CD14-positive monocyte (primary cell): ENCODE data around the gene PDE8B. TPM values are rescaled to one million over a fixed set of nuclear protein-coding genes. Genes with fewer than 3 reads are reported as not detected.

Experiments used
- DNase-seq, 3 donors: peaks; one replicate each; pipeline ENCODE4 v3.0.0-alpha.2; 2011 to 2022
- H2AFZ ChIP-seq: 2 replicates; pipeline ENCODE4 v1.6.0; 2012; ENCODE audit warnings: mild to moderate bottlenecking, low read depth, low read length, inconsistent platforms; ENCODE audit not compliant: insufficient read depth, poor library complexity, severe bottlenecking
- H3K27ac ChIP-seq, 2 donors: 1 replicate in 1 of 2; 2 replicates in 1 of 2; pipeline ENCODE4 v1.5.1; 2012 to 2013; ENCODE audit warnings: low read length in 2 of 2, control low read depth in 1 of 2, inconsistent platforms in 1 of 2, low read depth in 1 of 2, mild to moderate bottlenecking in 1 of 2
- H3K27me3 ChIP-seq, 2 donors: one replicate each; pipeline versions ENCODE4 v1.6.0 to v1.6.1; 2011 to 2013; ENCODE audit warnings: low read length in 2 of 2; ENCODE audit not compliant: control insufficient read depth in 2 of 2, insufficient read depth in 2 of 2
- H3K36me3 ChIP-seq, 2 donors: replicated peaks in 1 of 2; 1 replicate in 1 of 2; 2 replicates in 1 of 2; pipeline versions ENCODE4 v1.5.1 to v1.6.1; 2012 to 2013; ENCODE audit warnings: low read length in 2 of 2, control low read depth in 1 of 2, inconsistent platforms in 1 of 2, mild to moderate bottlenecking in 1 of 2; ENCODE audit not compliant: insufficient read depth in 2 of 2, control insufficient read depth in 1 of 2
- H3K4me1 ChIP-seq, 2 donors: 1 replicate in 1 of 2; 2 replicates in 1 of 2; pipeline versions ENCODE4 v1.5.1 to v1.6.1; 2012 to 2013; ENCODE audit warnings: low read length in 2 of 2, control low read depth in 1 of 2, inconsistent platforms in 1 of 2, mild to moderate bottlenecking in 1 of 2, moderate library complexity in 1 of 2; ENCODE audit not compliant: insufficient read depth in 2 of 2, control insufficient read depth in 1 of 2
- H3K4me2 ChIP-seq: replicated peaks from 2 replicates; pipeline ENCODE3; 2012; ENCODE audit warnings: low read length, moderate library complexity, mild to moderate bottlenecking; ENCODE audit not compliant: poor library complexity, severe bottlenecking; ENCODE audit errors: extremely low read depth
- H3K4me3 ChIP-seq, 3 experiments: fragments of 200-600 bp in 1 of 3; sonication (generic) in 1 of 3; replicated peaks in 1 of 3; 1 replicate in 2 of 3; 2 replicates in 1 of 3; pipeline ENCODE4 v1.5.1; 2011 to 2013; ENCODE audit warnings: low read length in 3 of 3, mild to moderate bottlenecking in 3 of 3, control low read depth in 2 of 3, low read depth in 2 of 3, inconsistent platforms in 1 of 3, moderate library complexity in 1 of 3
- H3K79me2 ChIP-seq: 2 replicates; pipeline ENCODE4 v1.6.0; 2012; ENCODE audit warnings: mild to moderate bottlenecking, control low read depth, inconsistent platforms, low read length, moderate library complexity; ENCODE audit not compliant: insufficient read depth
- H3K9ac ChIP-seq: 2 replicates; pipeline ENCODE4 v1.6.0; 2017; ENCODE audit warnings: low read length, mild to moderate bottlenecking; ENCODE audit not compliant: insufficient read depth, poor library complexity, severe bottlenecking
- H3K9me3 ChIP-seq, 2 donors: replicated peaks in 1 of 2; 1 replicate in 1 of 2; 2 replicates in 1 of 2; pipeline versions ENCODE4 v1.5.1 to v1.6.1; 2012 to 2013; ENCODE audit warnings: low read length in 2 of 2, control low read depth in 1 of 2; ENCODE audit not compliant: control insufficient read depth in 1 of 2, insufficient read depth in 1 of 2
- H4K20me1 ChIP-seq: 2 replicates; pipeline ENCODE4 v1.6.0; 2012; ENCODE audit warnings: mild to moderate bottlenecking, low read length, control low read depth, moderate library complexity; ENCODE audit not compliant: insufficient read depth
- H3K27ac Mint-ChIP-seq, 7 donors: one replicate each; pipeline ENCODE4 v1.8.0; 2020; ENCODE audit warnings: mild to moderate bottlenecking in 7 of 7, mixed read lengths in 7 of 7, moderate library complexity in 6 of 7, inconsistent platforms in 2 of 7
- H3K27me3 Mint-ChIP-seq, 3 donors: one replicate each; pipeline ENCODE4 v1.8.0; 2021 to 2022; ENCODE audit warnings: low read depth in 3 of 3, mild to moderate bottlenecking in 3 of 3, mixed read lengths in 3 of 3, moderate library complexity in 3 of 3, inconsistent platforms in 1 of 3
- H3K36me3 Mint-ChIP-seq, 2 donors: one replicate each; pipeline ENCODE4 v1.8.0; 2020; ENCODE audit warnings: mixed read lengths in 2 of 2, inconsistent platforms in 1 of 2, mild to moderate bottlenecking in 1 of 2
- H3K4me1 Mint-ChIP-seq: one replicate; pipeline ENCODE4 v1.8.0; 2020; ENCODE audit warnings: mild to moderate bottlenecking, mixed read lengths
- H3K4me3 Mint-ChIP-seq, 2 donors: one replicate each; pipeline ENCODE4 v1.8.0; 2020; ENCODE audit warnings: mild to moderate bottlenecking in 2 of 2, mixed read lengths in 2 of 2, moderate library complexity in 1 of 2
- H3K9me3 Mint-ChIP-seq, 7 donors: one replicate each; pipeline ENCODE4 v1.8.0; 2020 to 2022; ENCODE audit warnings: mixed read lengths in 7 of 7, mild to moderate bottlenecking in 6 of 7, moderate library complexity in 6 of 7, inconsistent platforms in 2 of 7
- WGBS: methylation state at CpG from one replicate; pipeline ENCODE4 v1.1.5; 2013; ENCODE audit warnings: missing lambda C conversion rate; ENCODE audit not compliant: insufficient coverage; 5-methylcytosine and 5-hydroxymethylcytosine counted together
- intact Hi-C, 2 donors: fragments of 100-400 bp; cut with micrococcal nuclease; formaldehyde crosslinking; loops; one replicate each; pipeline versions ENCODE4 v1.15.0 to v1.15.1; 2023
- polyA plus RNA-seq, 3 donors: library from polyadenylated mRNA; depleted of rRNA in 1 of 3; unstranded in 2 of 3; stranded (reverse) in 1 of 3; fragments of 300-500 nt in 2 of 3; fragments of >200 nt in 1 of 3; fragmentation: Illumina TruSeq in 2 of 3; gene quantifications; 1 replicate in 2 of 3; 2 replicates in 1 of 3; pipeline ENCODE4 v1.2.3, GENCODE V29; 2012 to 2021
- TF ChIP-seq, protein P1 (sequence below): fragments of 200-600 bp; IDR thresholded peaks from one replicate; pipeline ENCODE4 v1.8.0; 2022; ENCODE audit warnings: antibody characterized with exemption, mild to moderate bottlenecking

PDE8B gene
- polyA plus RNA-seq, 3 donors, result 0.11 to 0.61 (median 0.29) TPM

DNA sequence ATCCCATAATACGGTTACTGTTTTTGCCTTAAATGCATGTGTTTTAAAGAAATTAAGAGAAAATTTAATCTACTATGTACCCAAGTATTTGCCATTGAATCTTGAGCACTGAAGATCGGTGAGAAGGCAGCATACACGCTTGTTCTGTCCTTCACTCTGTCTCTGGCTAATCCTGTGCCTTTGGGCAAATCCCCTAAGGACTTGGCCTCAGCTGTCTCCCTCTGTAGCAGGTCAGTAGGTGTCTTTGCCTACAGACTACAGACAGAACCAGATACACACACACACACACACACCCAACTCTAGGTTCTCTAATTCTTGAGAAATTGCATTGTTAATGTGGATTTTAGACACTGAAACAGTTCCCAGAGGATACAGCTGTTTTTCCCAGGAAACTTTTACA lies 164.2 kb downstream of the PDE8B start:
- H3K9me3 ChIP-seq, result no peaks in the 10 kb centered on the region
- H3K36me3 ChIP-seq, result no peaks in the 10 kb centered on the region
- H3K4me3 ChIP-seq, result no peak overlapping the region
- H3K27me3 ChIP-seq, result no peaks in the 10 kb centered on the region
- TF ChIP-seq, protein P1, sequence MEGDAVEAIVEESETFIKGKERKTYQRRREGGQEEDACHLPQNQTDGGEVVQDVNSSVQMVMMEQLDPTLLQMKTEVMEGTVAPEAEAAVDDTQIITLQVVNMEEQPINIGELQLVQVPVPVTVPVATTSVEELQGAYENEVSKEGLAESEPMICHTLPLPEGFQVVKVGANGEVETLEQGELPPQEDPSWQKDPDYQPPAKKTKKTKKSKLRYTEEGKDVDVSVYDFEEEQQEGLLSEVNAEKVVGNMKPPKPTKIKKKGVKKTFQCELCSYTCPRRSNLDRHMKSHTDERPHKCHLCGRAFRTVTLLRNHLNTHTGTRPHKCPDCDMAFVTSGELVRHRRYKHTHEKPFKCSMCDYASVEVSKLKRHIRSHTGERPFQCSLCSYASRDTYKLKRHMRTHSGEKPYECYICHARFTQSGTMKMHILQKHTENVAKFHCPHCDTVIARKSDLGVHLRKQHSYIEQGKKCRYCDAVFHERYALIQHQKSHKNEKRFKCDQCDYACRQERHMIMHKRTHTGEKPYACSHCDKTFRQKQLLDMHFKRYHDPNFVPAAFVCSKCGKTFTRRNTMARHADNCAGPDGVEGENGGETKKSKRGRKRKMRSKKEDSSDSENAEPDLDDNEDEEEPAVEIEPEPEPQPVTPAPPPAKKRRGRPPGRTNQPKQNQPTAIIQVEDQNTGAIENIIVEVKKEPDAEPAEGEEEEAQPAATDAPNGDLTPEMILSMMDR, result no peak
- peaks cover 4% of the 10 kb centered on the region for H3K4me1 Mint-ChIP-seq
- H3K27ac Mint-ChIP-seq, result no peak overlapping the region
- WGBS, result 100% methylated on average over 1 of the region's 3 CpGs
- no peak overlapping the region for H3K9ac ChIP-seq
- H3K27ac ChIP-seq, result no peak overlapping the region
- no peaks in the 10 kb centered on the region for H3K36me3 Mint-ChIP-seq
- no peak overlapping the region for H3K4me3 Mint-ChIP-seq
- intact Hi-C loops, result no loop called here
- H4K20me1 ChIP-seq, result no peaks in the 10 kb centered on the region
- peaks cover 0 to 3% (median 2%) of the 10 kb centered on the region in 3 donors for H3K27me3 Mint-ChIP-seq
- no peak for DNase-seq
- no peak overlapping the region for H2AFZ ChIP-seq
- peaks cover 0 to 9% (median 0%) of the 10 kb centered on the region in 7 donors for H3K9me3 Mint-ChIP-seq
- no peak overlapping the region for H3K4me2 ChIP-seq
- H3K79me2 ChIP-seq, result no peaks in the 10 kb centered on the region
- H3K4me1 ChIP-seq, result peaks cover 0 to 12% of the 10 kb centered on the region in 2 donors

DNA sequence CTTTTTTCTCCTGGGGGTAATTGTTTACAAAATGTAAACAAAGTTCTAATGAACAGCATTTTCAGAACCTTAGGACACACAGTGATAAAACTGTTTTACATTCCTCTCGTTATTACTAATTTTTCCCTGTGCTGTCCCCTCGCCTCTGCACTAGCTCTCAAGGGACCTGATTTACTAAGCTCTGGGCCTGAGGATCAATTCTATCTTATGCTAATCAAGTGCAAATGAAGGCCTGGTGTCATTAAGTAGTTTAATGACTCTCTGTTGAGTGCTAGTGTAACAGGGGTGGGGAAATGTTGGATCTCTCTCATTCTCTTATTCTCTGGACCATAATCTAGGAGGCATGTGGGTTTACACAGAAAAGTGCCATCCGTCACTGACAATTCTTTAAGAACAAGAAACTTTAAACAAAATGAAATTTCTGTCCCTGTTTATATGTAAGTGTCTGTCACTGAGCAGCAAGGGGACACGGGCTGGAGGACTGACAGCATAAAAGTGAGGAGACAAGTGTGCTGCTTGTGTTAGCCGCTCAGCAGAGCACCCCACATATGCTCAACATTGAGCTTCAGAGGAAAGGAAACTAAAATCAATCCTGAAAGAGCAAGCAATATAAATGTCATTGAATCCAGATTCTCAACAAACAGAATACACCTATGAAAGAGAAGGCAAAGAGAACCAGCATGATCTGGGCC lies 166.3 kb downstream of the PDE8B start:
- Mint-ChIP-seq H3K4me1 (peaks cover 5% of the 10 kb centered on the region), H3K4me3 (no peak overlapping the region), H3K36me3 (no peaks in the 10 kb centered on the region), H3K27ac (no peak overlapping the region), H3K9me3 (peaks cover 0 to 9% (median 0%) of the 10 kb centered on the region in 7 donors), H3K27me3 (peaks cover 0 to 3% (median 2%) of the 10 kb centered on the region in 3 donors)
- Histone ChIP-seq H3K4me3 (no peak overlapping the region), H3K4me1 (peaks cover 0 to 18% of the 10 kb centered on the region in 2 donors), H2AFZ (no peak overlapping the region), H3K27ac (no peak overlapping the region), H3K36me3 (no peaks in the 10 kb centered on the region), H3K9ac (no peak overlapping the region), H3K9me3 (no peaks in the 10 kb centered on the region), H4K20me1 (no peaks in the 10 kb centered on the region), H3K4me2 (no peak overlapping the region), H3K27me3 (no peaks in the 10 kb centered on the region), H3K79me2 (no peaks in the 10 kb centered on the region)
- intact Hi-C loops, result no loop called here
- DNase-seq, result no peak
- TF ChIP-seq, protein P1, result no peak
- WGBS, result no CpG with 5 or more reads among the region's 5 CpGs
